NOMO-1 (cell line): ENCODE data around the gene MACROH2A1.

ENCODE experiments used
- DNase-seq, 2 experiments: peaks; one replicate each; lab custom pipeline; 2025; ENCODE audit not compliant: unreplicated experiment in 2 of 2; lab: John Stamatoyannopoulos, UW

MACROH2A1 gene

GRCh38 chr5:135320718-135321484 lies 78.1 kb downstream of the MACROH2A1 start:
- no peak for DNase-seq

- no peak for DNase-seq
These were observed 79.0 kb downstream of the MACROH2A1 start for GRCh38 chr5:135319928-135320606.

GRCh38 chr5:135319458-135319857 lies 79.6 kb downstream of the MACROH2A1 start:
- no peak for DNase-seq

- DNase-seq = no peak
These were observed 80.1 kb downstream of the MACROH2A1 start for GRCh38 chr5:135318924-135319323.

- DNase-seq = no peak
These were observed 81.0 kb downstream of the MACROH2A1 start for GRCh38 chr5:135318037-135318436.

GRCh38 chr5:135317286-135317685 lies 81.7 kb downstream of the MACROH2A1 start:
- DNase-seq = no peak

GRCh38 chr5:135315386-135315785 lies 83.6 kb downstream of the MACROH2A1 start:
- DNase-seq = no peak

GRCh38 chr5:135313946-135314345 lies 85.1 kb downstream of the MACROH2A1 start:
- DNase-seq = no peak

- DNase-seq = no peak
These were observed 85.6 kb downstream of the MACROH2A1 start for GRCh38 chr5:135313405-135313804.

GRCh38 chr5:135312255-135312935 lies 86.6 kb downstream of the MACROH2A1 start:
- DNase-seq = no peak

GRCh38 chr5:135310328-135310989 lies 88.6 kb downstream of the MACROH2A1 start:
- peak in 1 of 2 experiments; percentile 7 for DNase-seq

GRCh38 chr5:135309391-135310327 lies 89.4 kb downstream of the MACROH2A1 start:
- DNase-seq = no peak

- no peak for DNase-seq
These were observed 90.3 kb downstream of the MACROH2A1 start for GRCh38 chr5:135308752-135309151.

GRCh38 chr5:135308245-135308644 lies 90.8 kb downstream of the MACROH2A1 start:
- DNase-seq = no peak

GRCh38 chr5:135307143-135307903 lies 91.7 kb downstream of the MACROH2A1 start:
- DNase-seq = no peak

- no peak for DNase-seq
These were observed 92.5 kb downstream of the MACROH2A1 start for GRCh38 chr5:135306557-135306956.

GRCh38 chr5:135304352-135305221 lies 94.4 kb downstream of the MACROH2A1 start:
- DNase-seq = no peak

GRCh38 chr5:135303582-135304173 lies 95.4 kb downstream of the MACROH2A1 start:
- no peak for DNase-seq
